ENCODE measurements around the gene ST3GAL2. TPM values are rescaled to one million over a fixed set of nuclear protein-coding genes. Genes with fewer than 3 reads are reported as not detected.
A peak's percentile ranks its signal among the peaks of the same experiment; 100 is the strongest.

Gene ST3GAL2
- total and polyA plus RNA-seq, 9 of the 15 experiments (the other 6 are each of a cell fraction or from before 2014, with no cell fraction given) = 1.5 to 108 (median 34.3) TPM

DNA sequence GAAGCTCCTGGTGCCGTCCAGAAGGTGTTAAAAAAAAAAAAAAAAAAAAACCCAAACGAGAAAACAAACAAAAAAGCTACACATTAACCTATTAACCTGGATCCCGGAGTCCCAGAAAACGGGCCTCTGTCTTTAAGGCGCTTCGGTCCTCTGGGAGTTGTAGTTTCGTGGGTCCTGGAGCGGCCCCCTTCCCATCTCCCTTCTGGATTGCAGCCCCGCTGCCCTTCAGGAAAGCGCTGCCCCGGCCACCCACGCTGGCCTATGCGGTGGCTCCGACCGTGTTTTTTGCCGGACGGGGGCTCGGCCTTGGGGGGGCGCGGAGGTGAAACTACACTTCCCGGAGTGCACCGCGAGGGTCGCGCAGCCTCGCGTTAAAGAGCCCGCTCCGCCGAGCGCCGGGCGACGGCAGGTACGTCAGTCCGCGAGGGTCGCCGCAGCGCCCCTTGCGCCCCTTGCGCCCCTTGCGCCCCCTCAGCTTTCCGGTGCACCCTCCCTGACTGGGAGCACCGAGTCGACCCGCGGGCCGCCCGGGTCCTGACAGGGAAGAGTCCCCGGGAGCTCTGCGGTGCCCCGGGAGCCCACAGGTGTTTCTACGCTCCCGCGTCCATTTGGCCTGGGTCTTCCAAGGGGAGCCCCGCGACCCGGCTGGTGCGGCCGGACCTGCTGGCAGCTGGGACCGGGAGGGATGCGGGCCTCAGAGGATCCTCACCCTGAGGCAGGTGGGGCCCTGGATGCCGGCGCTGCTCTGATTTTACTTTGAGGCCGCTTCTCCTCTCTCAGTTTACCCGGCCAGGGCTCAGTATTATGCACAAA is 15.5 kb upstream of the ST3GAL2 start, which contains the start of gene FCSK (continued):
- TF ChIP-seq ARHGAP35 (IDR thresholded peaks at IDR 0.05; ENCODE audit: partially characterized antibody) (no peak), NFE2 (IDR thresholded peaks at IDR 0.05; ENCODE audit: low read depth) (no peak), ZSCAN32 (CRISPR knock-in tag; IDR thresholded peaks at IDR 0.05) (no peak), IRF2 (CRISPR knock-in tag; IDR thresholded peaks at IDR 0.05) (no peak), PCBP2 (IDR thresholded peaks at IDR 0.05; ENCODE audit: low read depth, low read length, poor library complexity, severe bottlenecking) (no peak), RBM14 (IDR thresholded peaks at IDR 0.05; ENCODE audit: borderline replicate concordance, insufficient read depth, low read depth, low read length) (no peak), ERF (CRISPR knock-in tag; IDR thresholded peaks at IDR 0.05) (no peak), ZFP1 (CRISPR knock-in tag; IDR thresholded peaks at IDR 0.05) (no peak), ZNF140 (CRISPR knock-in tag; IDR thresholded peaks at IDR 0.05) (no peak), RAD21 (CRISPR knock-in tag; conservative IDR thresholded peaks at IDR 0.05 in 1 of 2, IDR thresholded peaks at IDR 0.05 in 1 of 2) (peak in 1 of 2 experiments; percentile 19; a peak in 1 of 4 replicates), ZNF766 (CRISPR knock-in tag; conservative IDR thresholded peaks at IDR 0.05) (peak; percentile 91), TSC22D4 (tag; IDR thresholded peaks at IDR 0.05) (no peak)
- TF ChIP-seq, protein P1, sequence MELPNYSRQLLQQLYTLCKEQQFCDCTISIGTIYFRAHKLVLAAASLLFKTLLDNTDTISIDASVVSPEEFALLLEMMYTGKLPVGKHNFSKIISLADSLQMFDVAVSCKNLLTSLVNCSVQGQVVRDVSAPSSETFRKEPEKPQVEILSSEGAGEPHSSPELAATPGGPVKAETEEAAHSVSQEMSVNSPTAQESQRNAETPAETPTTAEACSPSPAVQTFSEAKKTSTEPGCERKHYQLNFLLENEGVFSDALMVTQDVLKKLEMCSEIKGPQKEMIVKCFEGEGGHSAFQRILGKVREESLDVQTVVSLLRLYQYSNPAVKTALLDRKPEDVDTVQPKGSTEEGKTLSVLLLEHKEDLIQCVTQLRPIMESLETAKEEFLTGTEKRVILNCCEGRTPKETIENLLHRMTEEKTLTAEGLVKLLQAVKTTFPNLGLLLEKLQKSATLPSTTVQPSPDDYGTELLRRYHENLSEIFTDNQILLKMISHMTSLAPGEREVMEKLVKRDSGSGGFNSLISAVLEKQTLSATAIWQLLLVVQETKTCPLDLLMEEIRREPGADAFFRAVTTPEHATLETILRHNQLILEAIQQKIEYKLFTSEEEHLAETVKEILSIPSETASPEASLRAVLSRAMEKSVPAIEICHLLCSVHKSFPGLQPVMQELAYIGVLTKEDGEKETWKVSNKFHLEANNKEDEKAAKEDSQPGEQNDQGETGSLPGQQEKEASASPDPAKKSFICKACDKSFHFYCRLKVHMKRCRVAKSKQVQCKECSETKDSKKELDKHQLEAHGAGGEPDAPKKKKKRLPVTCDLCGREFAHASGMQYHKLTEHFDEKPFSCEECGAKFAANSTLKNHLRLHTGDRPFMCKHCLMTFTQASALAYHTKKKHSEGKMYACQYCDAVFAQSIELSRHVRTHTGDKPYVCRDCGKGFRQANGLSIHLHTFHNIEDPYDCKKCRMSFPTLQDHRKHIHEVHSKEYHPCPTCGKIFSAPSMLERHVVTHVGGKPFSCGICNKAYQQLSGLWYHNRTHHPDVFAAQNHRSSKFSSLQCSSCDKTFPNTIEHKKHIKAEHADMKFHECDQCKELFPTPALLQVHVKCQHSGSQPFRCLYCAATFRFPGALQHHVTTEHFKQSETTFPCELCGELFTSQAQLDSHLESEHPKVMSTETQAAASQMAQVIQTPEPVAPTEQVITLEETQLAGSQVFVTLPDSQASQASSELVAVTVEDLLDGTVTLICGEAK (IDR thresholded peaks at IDR 0.05) = 0 out of 2 replicates have a peak, but pooled peaks have one; percentile 18
- TF ChIP-seq, protein P1 (CRISPR knock-in tag; IDR thresholded peaks at IDR 0.05) = no peak
- TF ChIP-seq, protein P2, sequence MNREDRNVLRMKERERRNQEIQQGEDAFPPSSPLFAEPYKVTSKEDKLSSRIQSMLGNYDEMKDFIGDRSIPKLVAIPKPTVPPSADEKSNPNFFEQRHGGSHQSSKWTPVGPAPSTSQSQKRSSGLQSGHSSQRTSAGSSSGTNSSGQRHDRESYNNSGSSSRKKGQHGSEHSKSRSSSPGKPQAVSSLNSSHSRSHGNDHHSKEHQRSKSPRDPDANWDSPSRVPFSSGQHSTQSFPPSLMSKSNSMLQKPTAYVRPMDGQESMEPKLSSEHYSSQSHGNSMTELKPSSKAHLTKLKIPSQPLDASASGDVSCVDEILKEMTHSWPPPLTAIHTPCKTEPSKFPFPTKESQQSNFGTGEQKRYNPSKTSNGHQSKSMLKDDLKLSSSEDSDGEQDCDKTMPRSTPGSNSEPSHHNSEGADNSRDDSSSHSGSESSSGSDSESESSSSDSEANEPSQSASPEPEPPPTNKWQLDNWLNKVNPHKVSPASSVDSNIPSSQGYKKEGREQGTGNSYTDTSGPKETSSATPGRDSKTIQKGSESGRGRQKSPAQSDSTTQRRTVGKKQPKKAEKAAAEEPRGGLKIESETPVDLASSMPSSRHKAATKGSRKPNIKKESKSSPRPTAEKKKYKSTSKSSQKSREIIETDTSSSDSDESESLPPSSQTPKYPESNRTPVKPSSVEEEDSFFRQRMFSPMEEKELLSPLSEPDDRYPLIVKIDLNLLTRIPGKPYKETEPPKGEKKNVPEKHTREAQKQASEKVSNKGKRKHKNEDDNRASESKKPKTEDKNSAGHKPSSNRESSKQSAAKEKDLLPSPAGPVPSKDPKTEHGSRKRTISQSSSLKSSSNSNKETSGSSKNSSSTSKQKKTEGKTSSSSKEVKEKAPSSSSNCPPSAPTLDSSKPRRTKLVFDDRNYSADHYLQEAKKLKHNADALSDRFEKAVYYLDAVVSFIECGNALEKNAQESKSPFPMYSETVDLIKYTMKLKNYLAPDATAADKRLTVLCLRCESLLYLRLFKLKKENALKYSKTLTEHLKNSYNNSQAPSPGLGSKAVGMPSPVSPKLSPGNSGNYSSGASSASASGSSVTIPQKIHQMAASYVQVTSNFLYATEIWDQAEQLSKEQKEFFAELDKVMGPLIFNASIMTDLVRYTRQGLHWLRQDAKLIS (CRISPR knock-in tag; IDR thresholded peaks at IDR 0.05) = peak; percentile 48; the same call in 1 of the 2 replicates

Measured in K562 (cell line).